Activated T-cell treated with anti-CD3 and anti-CD28 coated beads for 4 hours (primary cell): ENCODE data around the gene STK17B.
A peak's percentile ranks its signal among the peaks of the same experiment; 100 is the strongest.
"Not testable (repeated sequence)": the region's sequence is repeated elsewhere in the genome, so short reads cannot be mapped to it uniquely, and the experiment has no call there.

Source experiments
- DNase-seq: peaks from one replicate; pipeline ENCODE4 v3.0.0-alpha.2; 2020

Gene STK17B

DNA sequence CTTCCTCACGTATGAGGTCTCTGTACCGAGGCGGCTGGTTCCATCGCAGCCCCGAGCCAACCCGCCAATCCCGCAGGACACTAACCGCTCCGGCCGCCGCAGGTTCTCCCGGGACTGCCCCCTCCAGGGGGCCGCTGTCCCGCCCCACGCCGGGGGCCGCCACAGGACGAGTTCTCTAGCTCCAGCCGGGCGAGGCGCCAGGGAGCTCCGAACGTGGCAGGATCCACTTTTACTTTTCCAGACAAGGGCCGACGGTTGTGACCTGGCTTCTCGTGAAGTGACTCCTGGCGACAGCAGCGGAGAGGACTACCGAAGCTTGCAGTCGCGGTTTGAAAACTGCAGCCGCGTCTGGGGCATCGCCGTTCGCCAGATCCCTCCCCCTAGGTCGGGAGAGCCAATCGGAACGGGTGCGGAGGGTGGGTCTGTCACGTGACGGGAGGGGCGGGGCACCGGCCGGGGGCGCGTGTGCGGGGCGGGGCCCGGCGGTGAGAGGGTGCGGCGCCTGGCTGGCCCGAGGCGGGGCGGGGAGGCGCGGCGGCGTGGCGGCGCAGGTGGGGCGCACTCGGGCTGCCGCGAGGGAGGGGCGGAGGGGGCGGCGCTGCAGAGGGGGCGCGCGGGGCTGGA is at the start of gene STK17B:
TSS of gene STK17B (minus strand) at position 331 of the 624 bp plus-strand sequence. CDS start 8,195 bp downstream, outside the sequence.
- DNase-seq: peak; percentile 96

DNA sequence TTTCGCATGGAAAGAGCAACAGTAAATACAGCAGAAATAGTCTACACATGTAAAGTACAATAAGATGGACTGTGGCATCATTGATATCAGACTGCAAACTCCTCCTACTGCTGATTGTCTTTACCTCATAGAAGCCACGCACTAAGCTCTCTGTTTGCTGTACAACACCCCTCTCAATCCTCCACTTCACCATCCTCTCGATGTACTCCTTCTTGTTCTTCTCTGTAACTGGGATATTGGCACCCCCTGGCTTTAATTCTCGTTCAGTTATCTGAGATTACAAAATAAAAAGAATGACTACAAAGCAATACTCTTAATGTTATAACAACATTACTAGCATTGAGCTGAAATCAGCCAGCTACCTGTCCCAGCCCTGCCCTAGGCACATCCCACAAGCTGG is 49.3 kb upstream of the STK17B start:
- DNase-seq: no peak

DNA sequence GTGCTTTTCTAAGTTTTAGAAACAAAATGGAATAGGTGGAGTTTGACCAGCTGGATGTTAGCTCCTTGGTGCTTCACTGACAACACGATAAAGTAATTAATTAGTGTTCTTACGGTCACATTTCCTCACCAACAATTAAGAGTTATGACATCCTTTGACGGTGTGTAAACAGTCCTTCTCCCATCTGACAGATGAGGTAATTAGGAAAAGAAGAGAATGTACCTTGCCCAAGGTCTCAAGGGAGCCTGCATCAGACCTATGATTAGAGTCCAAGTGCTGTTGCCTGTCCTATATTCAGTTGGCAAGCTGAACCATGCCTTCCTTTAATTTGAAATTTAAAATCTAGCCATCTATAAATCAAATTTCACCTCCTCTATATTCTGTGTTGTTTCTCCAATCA is 48.3 kb upstream of the STK17B start:
- no peak for DNase-seq

DNA sequence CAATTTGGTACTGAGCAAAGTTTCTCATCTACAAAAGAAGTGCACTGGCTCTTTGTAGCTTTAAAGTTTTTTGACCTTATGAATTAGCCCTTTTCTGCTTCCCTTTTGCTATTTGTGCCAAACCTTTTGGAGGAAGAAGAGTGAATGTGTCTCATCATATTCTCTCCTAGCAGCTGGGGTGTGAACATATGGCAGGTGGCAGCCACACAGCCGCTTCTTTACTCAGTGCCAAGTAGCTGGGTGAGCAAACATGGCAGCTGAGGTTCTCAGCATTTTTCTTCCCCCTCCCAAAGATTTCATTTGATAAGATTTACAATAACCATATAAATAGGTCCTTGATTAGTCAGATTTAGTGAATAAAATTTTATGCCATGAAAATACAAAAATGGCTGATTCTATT is 46.7 kb upstream of the STK17B start:
- no peak for DNase-seq

DNA sequence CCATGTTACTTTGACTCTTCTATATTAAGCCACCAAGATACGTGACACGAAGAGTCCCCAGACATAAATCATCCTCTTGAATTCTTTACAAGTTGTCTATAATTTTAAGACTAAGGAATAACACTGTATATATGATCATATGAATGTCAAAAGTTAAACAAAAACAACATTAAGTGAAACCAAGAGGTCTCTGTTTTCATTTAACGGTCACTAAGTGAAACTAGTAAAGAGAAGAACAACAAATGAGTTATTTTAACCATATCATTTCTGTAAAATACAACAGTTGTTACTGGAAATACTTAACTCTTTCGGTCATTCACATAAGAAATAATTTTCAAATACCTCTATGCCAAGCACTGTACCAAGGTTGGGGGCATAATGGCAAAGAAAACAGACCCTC is 45.7 kb upstream of the STK17B start:
- no peak for DNase-seq

DNA sequence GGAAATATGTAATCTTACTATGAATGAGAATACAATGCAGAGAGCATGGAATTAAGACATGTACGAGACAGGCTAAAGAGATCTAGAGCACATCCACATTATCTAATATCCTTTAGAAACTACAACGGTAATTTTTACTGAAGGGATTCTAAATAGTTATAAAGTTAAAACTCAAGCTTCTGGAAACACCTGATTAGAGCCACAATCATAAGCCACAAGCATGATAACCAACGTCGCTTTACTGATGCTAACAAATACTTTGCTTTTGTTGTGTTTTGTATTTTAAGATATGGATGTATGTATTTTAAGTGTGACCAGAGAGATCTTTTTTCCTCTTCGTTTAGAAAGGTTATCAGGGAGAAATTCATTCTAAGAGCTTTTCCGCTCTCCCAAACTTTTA is 44.0 kb upstream of the STK17B start:
- no peak for DNase-seq

DNA sequence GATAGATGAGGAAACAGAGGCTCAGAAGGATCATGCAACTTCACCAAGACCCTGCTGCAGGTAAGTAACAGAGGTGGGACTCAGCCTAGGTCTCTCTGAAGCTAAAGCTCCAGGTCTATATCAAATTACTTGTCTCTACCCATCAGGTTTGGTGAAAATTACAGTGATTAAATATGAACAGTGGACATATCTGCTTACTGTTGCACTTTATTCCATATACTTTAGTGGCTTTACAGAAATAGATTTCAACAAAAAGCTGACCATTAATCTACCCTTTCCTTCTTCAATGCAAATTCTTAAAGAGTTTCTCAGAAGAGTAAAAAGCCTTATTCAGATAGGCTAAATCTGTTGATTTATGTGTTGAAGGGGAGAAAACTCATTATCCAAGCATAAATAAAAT is 42.8 kb upstream of the STK17B start:
- DNase-seq: no peak

DNA sequence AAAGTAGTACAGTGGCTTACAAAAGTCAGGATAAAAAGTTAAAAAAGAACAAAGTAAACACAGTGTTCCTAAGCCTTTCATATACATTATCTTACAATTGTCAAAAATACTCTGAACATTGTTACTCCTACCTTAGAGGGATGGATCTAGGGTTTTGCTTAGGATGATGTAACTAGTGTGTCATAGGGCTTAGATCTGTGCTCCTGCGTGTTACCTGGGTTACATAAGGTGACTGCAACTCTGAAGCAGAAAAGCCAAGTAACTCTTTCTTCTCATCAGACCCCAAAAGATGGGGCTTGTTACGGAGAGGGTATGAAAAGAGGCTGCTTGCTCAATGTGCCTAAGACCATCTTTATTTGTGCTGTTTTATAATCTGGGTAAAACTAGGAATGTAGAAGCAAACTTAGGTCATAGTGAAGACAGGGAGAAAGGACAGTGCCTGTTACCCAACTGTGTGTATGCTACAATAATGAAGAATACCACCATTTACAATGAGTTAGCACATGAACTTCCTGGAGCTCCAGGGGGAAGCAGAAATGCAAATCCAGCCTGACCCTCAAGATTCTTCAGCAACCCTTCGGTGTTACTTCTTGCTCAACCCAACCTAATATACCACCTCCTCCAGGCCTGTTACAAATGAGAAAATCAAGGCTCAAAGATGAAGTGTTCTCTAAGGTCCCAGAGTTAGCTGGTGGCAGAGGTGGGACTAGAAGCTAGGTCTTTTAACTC is 42.0 kb upstream of the STK17B start:
- no peak for DNase-seq

DNA sequence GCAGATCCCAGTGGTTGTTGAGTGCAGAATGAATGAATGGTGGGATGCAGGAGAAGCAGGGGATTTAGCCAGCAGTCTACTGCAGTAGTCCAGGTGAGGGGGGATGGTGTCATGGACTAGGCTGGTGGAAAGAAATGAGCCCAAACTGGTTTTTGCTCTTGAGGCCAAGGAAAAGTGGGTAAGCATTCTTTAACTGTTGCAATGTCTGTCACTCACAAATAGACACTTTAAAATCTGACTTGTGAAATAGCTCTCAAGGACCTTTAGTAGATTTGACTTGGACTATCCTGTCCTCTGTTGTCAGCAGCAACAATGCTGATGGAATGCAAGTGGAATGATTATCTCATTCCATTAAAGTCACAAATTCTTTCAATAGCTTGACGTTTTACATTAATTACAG is 37.5 kb upstream of the STK17B start:
- DNase-seq: no peak

DNA sequence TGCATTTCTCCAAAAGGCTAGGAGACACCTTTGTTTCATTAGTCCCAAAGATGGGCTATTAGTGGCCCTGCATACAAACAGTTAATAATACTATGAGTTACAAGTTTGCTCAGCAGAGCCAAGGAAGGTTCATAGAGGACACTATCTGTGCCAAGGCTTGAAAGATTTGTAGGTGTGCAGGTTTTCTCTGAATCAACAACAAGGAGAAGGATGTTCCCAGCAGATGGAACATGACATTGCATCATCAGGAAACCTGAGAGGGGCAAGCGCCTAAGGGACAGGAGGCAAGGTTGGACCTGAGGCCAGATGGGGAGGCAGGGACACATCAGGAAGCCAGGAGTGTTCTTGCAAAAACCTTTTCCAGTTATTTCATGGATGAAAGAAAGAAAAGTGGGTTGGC is 35.4 kb upstream of the STK17B start:
- DNase-seq: no peak

DNA sequence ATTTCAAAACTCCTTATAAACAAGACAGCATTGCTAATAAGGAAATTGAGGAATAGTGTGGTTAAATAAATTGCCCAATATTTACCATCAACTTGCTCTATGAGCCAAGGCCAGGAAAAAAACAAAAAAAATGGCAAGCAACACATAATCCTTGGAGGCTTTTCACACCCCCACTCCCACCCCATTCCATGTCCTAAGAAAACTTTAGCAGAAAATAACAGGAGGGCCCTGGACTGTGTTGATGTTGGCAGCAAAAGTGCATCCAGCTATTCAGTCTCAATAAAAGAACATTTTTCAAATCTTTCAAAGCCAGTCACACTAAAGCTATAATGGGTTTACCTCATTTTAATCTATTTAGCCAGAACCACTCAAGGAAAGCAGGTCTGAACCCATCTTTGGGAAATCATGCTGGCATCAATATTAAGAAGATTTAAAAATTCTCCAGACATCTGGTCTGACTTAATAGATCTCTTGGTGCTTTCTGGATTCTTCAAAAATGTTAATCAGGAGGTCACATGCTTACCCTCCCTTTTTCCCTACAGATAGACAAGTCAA is 34.6 kb upstream of the STK17B start:
- no peak for DNase-seq

DNA sequence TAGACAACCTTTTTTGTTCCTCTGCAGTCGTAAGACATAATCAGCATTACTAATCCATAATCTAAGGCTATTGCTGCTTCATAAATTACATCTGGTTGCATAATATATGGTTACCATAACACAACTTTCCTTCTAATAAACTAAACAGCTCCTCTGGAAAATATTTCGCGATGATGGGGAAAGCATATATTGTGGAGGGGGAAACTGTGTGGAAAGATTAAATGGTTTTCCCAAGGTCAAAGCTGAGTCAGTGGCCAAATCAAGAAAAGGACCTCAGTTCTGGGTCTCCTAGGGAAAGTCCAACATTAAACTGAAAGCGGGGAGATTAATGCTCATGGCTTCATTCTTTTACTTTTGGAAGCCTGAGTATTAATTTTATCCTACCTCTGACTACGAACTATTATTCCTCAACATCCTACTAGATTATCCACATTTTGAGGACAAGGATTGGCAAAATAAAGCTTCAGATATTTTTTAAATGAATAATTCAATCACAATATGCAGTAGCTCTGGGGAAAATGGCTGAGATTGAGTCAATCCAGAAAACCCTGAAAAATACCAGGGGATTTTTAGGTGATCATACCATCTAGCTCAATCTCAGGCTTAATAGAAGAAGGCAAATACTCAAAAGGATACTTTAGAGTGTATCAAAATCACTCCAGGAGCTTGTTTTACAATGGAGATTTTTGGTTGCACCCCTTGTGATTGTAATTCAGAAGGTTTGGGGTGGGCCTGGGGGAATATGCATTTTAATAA is 33.8 kb upstream of the STK17B start:
- DNase-seq: no peak

DNA sequence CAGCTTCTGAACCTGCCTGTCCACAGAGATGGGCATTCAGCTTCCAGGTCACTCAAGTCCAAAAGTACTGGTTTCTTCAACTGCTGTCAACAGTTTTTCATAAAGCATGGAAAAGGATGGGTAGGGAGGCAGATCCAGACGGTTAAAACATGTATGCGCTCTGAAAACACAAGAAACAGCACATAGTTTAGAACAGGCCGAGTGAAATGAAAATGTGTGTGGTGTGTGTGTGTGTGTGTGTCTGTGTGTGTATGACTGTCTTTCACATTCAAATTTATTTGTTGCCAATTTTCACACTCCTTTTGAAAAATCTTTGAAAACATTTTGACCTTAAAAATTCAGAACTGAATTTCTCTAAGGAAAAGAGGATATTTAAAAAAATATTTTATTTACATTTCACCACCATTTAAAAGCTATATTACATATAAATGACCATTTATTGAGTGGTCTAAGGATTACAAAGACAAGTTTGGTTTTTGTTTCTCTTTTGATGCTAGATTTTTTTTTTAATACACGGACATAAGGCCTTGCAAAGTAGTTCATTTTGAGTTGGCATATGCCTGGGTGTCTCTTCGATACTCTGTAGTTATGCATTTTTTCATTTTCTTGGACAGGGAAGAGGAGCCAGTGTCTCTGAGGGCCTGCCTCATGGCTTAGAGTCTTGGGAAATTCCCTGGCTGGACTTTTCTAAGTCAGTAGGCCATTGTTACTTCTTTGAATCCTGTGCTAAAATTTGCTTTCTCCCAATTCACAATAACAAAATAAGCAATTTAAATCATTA is 30.0 kb upstream of the STK17B start:
- no peak for DNase-seq

DNA sequence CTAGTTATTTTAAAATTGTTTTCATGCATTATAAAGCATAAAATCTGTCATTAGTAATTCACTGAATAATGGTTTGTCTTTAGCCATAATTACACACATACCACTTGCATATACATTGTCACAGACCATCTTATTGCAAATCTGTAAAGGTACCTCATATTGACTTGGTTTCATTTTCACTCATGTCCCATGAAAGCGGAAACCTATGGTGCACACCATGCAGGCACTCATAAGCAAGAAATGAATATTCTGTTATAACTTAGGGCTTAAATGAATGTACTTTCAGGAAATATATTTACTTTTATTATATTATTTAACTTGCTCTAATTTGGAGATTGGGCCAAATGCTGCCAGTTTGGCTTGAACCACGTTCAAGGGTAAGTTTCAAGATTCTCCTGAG is 29.2 kb upstream of the STK17B start:
- DNase-seq: no peak

DNA sequence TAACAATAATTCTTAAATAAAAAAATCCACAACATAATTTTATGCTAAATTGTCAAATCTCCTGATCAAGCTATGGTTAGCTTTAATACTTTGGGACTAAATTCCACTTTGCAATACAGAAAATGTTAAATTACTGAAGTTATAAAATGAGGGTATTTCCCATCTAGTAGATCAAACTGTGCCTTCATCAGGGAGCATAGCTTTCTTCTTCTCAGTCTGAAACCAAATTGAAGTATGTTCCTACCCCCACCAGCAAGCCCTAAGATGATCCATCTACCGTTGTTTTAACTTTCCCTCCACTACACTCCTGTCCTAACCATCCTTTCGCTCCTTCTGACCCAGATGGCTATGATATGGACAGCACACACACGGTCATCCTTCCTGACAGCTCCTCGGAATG is 24.4 kb upstream of the STK17B start:
- no peak for DNase-seq

DNA sequence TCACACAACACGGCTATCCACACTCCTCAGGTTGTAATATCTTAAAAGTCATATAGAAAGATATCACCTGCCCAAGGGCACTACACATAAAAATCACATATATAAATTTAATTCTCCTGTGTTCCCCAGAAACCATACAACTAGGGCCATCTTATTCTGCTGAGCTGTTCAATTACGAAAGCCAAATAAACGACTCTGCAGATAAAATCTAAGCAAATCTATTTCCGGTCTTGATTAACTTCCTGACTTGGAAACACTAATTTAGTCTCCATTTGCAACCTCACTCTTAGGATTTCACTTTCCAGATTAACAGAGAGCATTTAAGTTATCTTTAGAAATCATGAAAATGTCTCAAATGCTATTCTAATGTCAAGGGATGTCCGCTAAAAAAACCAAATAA is 23.9 kb upstream of the STK17B start:
- no peak for DNase-seq

DNA sequence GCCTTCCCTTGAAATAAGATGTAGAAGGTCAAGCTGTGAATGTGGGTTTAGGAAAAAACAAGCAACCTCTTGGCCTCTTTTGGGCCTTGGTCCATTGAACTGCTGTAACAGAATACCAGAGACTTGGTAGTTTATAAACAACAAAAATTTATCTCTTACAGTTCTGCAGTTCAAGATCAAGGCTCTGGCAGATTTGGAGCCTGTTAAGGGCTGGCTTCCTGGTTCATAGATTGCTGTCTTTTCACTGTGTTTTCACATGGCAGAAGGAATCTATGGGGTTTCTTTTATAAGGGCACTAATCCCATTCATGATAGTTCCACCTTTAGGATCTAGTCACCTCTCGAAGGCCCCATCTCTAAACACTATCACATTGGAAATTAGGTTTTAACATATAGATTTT is 20.2 kb upstream of the STK17B start:
- DNase-seq: no peak

DNA sequence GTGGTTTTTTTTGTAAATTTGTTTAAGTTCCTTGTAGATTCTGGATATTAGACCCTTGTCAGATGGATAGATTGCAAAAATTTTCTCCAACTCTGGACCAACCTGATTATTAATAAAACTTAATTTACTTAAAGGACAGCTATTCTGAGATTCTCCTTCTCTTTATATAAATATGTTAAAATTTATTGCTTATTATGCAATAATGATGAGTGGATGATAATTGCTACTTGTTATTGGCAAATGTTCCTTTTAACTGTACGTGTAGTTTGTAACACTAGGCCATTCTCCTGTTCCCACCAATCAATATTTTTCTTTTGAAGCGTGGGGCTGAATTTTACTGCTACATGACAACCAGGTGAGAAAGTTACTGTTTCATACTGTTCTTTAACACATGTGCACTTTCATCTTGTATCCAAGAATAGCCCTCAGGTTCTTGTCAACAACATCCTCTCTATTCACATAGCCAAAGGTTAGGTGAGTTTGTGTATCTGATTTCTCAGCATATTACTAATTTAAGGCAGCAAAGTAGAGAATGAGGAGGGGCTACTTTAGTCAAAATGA is 16.6 kb upstream of the STK17B start:
- DNase-seq: no peak

DNA sequence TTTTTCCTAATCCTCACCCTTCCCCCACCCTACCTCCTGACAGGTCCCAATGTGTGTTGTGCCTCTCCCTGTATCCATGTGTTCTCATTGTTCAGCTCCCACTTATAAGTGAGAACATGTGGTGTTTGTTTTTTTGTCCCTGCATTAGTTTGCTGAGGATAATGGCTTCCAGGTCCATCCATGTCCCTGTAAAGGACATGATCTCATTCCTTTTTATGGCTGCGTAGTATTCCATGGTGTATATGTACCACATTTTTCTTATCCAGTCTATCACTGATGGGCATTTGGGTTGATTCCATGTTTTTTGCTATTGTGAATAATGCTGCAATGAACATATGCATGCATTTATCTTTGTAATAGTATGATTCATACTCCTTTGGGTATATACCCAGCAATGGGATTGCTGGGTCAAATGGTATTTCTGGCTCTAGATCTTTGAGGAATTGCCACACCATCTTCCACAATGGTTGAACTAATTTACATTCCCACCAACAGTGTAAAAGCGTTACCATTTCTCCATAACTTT is 15.9 kb upstream of the STK17B start:
- DNase-seq: not testable (repeated sequence)

DNA sequence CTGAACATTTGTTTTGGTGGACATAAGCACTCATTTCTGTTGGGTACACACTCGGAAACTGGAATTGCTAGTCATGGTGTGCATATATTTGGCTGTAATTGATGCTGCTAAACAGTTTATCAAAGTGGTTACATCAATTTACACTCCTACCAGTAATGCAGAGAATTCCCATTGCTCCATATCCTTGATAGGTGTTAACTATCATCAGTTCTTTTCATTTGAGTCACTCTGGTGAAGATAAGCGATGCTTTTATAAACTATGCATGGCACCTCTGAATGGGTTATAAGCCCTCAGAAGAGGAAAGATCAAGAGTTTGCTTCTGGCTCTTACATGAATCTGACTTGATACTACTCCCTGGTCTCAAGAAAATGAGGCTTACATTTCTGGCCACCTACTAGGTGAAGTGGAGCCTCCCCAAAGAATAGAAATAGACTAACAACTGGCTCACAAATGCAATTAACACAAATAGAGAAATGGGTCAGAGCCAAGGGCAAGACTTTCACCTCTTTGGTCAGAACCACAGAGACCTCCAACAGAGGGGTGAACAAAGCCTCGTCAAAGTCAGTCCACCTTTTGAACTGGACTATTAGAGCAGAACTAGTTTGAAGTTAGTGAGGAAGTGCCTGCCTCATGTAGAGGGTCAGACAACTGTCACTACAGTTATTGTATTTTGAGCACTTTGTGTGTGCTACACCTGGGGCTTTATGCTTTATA is 15.0 kb upstream of the STK17B start:
- no peak for DNase-seq

DNA sequence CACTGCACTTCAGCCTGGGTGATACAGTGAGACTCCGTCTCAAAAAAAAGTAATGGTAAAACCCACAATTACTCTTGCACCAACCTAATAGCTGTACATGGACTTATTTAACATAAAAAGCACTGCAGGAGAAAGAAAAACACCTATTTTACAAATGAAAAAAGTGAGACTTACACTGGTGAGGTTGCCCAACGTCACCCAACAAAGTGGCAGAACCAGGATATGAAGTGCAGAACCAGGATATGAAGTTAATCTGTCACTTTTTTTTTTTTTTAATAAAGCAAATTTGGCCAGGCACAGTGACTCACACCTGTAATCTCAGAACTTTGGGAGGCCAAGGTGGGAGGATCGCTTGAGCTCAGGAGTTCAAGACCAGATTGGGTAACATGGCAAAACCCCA is 13.5 kb upstream of the STK17B start:
- no peak for DNase-seq
